HepG2 (cell line): ENCODE measurements around the gene C10orf90. TPM values are rescaled to one million over a fixed set of nuclear protein-coding genes. Genes with fewer than 3 reads are reported as not detected.

Experiments used
- ATAC-seq: fragments of 200-7000 bp; cut with Tn5 transposase; 3 replicates; pipeline ENCODE4 v1.9.1; 2020; ENCODE audit warnings: mild to moderate bottlenecking, moderate library complexity
- BruUV-seq: library from RNA; stranded (reverse); fragments of 400-500 nt; replicated peaks from 2 replicates; lab custom pipeline; 2021; lab: Mats Ljungman, UMichigan
- CTCF ChIA-PET: fragments of 300-600 bp; formaldehyde crosslinking; extraction: SDS; loops from one replicate; lab custom pipeline; 2021; ENCODE audit warnings: low total read pairs, inconsistent platforms, low intra/inter-chr PET ratio; lab: Yijun Ruan, JAX
- POLR2A ChIA-PET: fragments of 350-600 bp; sonication (Branson Sonifier 250); formaldehyde crosslinking; loops from one replicate; lab custom pipeline; 2020; ENCODE audit warnings: antibody characterized with exemption, inconsistent platforms; lab: Yijun Ruan, JAX
- DNase-seq: peaks from one replicate; pipeline ENCODE4 v3.0.0-alpha.2; 2015; ENCODE audit warnings: low spot score
- FAIRE-seq: peaks from 3 replicates; lab custom pipeline; 2011; peaks lifted over from hg19 to GRCh38; lab: Jason Lieb, UNC
- H2AFZ ChIP-seq: one replicate; pipeline ENCODE4 v1.6.1; 2011; ENCODE audit warnings: low read length, inconsistent platforms
- H3K27ac ChIP-seq: fragments of 300-600 bp; 3 replicates; pipeline ENCODE4 v1.8.0; 2011; ENCODE audit warnings: mixed run types, mild to moderate bottlenecking, mixed read lengths, low read length, inconsistent platforms; ENCODE audit not compliant: insufficient read depth; ENCODE audit errors: extremely low read length
- H3K27me3 ChIP-seq, 2 experiments: fragments of 200-600 bp in 1 of 2; 2 replicates in 1 of 2; 3 replicates in 1 of 2; pipeline versions ENCODE4 v1.6.0 to v1.8.0; 2011; ENCODE audit warnings: low read length in 2 of 2, mild to moderate bottlenecking in 2 of 2, moderate library complexity in 2 of 2, inconsistent platforms in 1 of 2; ENCODE audit not compliant: insufficient read depth in 2 of 2, control insufficient read depth in 1 of 2
- H3K36me3 ChIP-seq, 2 experiments: fragments of 200-600 bp in 1 of 2; replicated peaks in 1 of 2; 2 replicates in 1 of 2; 3 replicates in 1 of 2; pipeline versions ENCODE4 v1.5.1 to v1.8.0; 2011; ENCODE audit warnings: low read length in 2 of 2, inconsistent platforms in 1 of 2; ENCODE audit not compliant: insufficient read depth in 2 of 2, control insufficient read depth in 1 of 2
- H3K4me1 ChIP-seq: 2 replicates; pipeline ENCODE4 v1.5.1; 2012; ENCODE audit warnings: low read length, inconsistent platforms; ENCODE audit not compliant: insufficient read depth
- H3K4me2 ChIP-seq: 2 replicates; pipeline ENCODE4 v1.6.0; 2011; ENCODE audit warnings: low read depth, low read length, inconsistent platforms
- H3K4me3 ChIP-seq, 3 experiments: fragments of 200-600 bp in 1 of 3; sonication (generic), shearing (Covaris generic) in 1 of 3; replicated peaks in 1 of 3; 2 replicates each; pipeline ENCODE4 v1.5.1; 2011 to 2016; ENCODE audit warnings: low read length in 3 of 3, inconsistent platforms in 2 of 3, low read depth in 2 of 3, mild to moderate bottlenecking in 2 of 3, control low read depth in 1 of 3, mixed read lengths in 1 of 3; ENCODE audit not compliant: insufficient read depth in 1 of 3
- H3K79me2 ChIP-seq: one replicate; pipeline ENCODE4 v1.6.1; 2011; ENCODE audit warnings: low read length, inconsistent platforms; ENCODE audit not compliant: insufficient read depth
- H3K9ac ChIP-seq: 2 replicates; pipeline ENCODE4 v1.6.0; 2011; ENCODE audit warnings: mild to moderate bottlenecking, low read depth, low read length, inconsistent platforms; ENCODE audit not compliant: insufficient read depth
- H3K9me3 ChIP-seq: 2 replicates; pipeline ENCODE4 v1.5.1; 2012; ENCODE audit warnings: mild to moderate bottlenecking, low read length
- H4K20me1 ChIP-seq: 2 replicates; pipeline ENCODE4 v1.6.0; 2011; ENCODE audit warnings: inconsistent platforms, mild to moderate bottlenecking, low read length, moderate library complexity; ENCODE audit not compliant: insufficient read depth
- CSRNP2 ChIP-seq: sonication (generic); formaldehyde crosslinking; conservative IDR thresholded peaks from 2 replicates; pipeline ENCODE4 v1.8.0; 2022; ENCODE audit warnings: low read depth, missing genetic modification reagents
- HNRNPLL ChIP-seq: fragments of 200-400 bp; formaldehyde crosslinking; IDR thresholded peaks from 2 replicates; pipeline ENCODE4 v1.6.1; 2017; ENCODE audit warnings: mild to moderate bottlenecking, low read depth, low read length; ENCODE audit not compliant: poor library complexity, severe bottlenecking
- KLF15 ChIP-seq: sonication (generic); formaldehyde crosslinking; IDR thresholded peaks from 2 replicates; pipeline ENCODE4 v1.8.1; 2023; ENCODE audit warnings: borderline replicate concordance, mild to moderate bottlenecking, inconsistent platforms, missing genetic modification reagents, mixed read lengths
- LBX2 ChIP-seq: sonication (generic); formaldehyde crosslinking; IDR thresholded peaks from 2 replicates; pipeline ENCODE4 v1.5.0; 2020; ENCODE audit warnings: missing genetic modification reagents, mild to moderate bottlenecking, borderline replicate concordance
- RBAK ChIP-seq: sonication (generic); formaldehyde crosslinking; IDR thresholded peaks from 2 replicates; pipeline ENCODE4 v1.5.1; 2020; ENCODE audit warnings: mild to moderate bottlenecking, missing genetic modification reagents
- RFX3 ChIP-seq: IDR thresholded peaks from 2 replicates; pipeline ENCODE4 v1.6.1; 2016; ENCODE audit warnings: missing biosample characterization, missing genetic modification reagents
- SMAD1 ChIP-seq: sonication (generic); formaldehyde crosslinking; IDR thresholded peaks from 2 replicates; pipeline ENCODE4 v1.4.0; 2020; ENCODE audit warnings: missing genetic modification reagents, low read depth, mild to moderate bottlenecking, borderline replicate concordance
- SP2 ChIP-seq: sonication (generic); formaldehyde crosslinking; IDR thresholded peaks from 2 replicates; pipeline ENCODE4 v1.5.1; 2020; ENCODE audit warnings: mild to moderate bottlenecking, missing genetic modification reagents
- SRSF1 ChIP-seq: fragments of 200-400 bp; formaldehyde crosslinking; optimal IDR thresholded peaks from 2 replicates; pipeline ENCODE3; 2017; ENCODE audit warnings: mild to moderate bottlenecking, low read depth, low read length, moderate library complexity
- ZBTB46 ChIP-seq: sonication (generic); formaldehyde crosslinking; IDR thresholded peaks from 2 replicates; pipeline ENCODE4 v1.4.0; 2020; ENCODE audit warnings: mild to moderate bottlenecking, missing genetic modification reagents, borderline replicate concordance
- ZNF709 ChIP-seq: sonication (generic); formaldehyde crosslinking; IDR thresholded peaks from 2 replicates; pipeline ENCODE4 v1.5.0; 2020; ENCODE audit warnings: mild to moderate bottlenecking, missing genetic modification reagents
- ZNF879 ChIP-seq: sonication (generic); formaldehyde crosslinking; IDR thresholded peaks from 2 replicates; pipeline ENCODE4 v1.8.1; 2023; ENCODE audit warnings: missing genetic modification reagents
- WGBS: methylation state at CpG from one replicate; pipeline ENCODE4 v1.1.6; 2017; ENCODE audit warnings: low lambda C conversion rate; 5-methylcytosine and 5-hydroxymethylcytosine counted together
- in situ Hi-C: cut with HindIII; loops from 2 replicates; pipeline ENCODE4 v1.10.0; 2017; ENCODE audit warnings: low pct_unique_long_range_greater_than_20kb; ENCODE audit not compliant: extremely low pct_ligation_motif_present
- intact Hi-C: fragments of 100-400 bp; cut with micrococcal nuclease; formaldehyde crosslinking; loops from one replicate; pipeline ENCODE4 v1.10.0; 2022; ENCODE audit not compliant: unreplicated experiment
- polyA plus RNA-seq, 8 experiments: library from polyadenylated mRNA; depleted of rRNA in 3 of 8; stranded (reverse) in 7 of 8; unstranded in 1 of 8; fragments of >200 nt; fragmentation: Illumina TruSeq in 4 of 8; extraction: Trizol in 4 of 8; gene quantifications; 2 replicates each; pipeline versions ENCODE4 v1.2.1 to v1.2.3, GENCODE V29; 2011 to 2016; ENCODE audit warnings: low read depth in 4 of 8, missing spikeins in 1 of 8, mixed read lengths in 1 of 8; ENCODE audit not compliant: insufficient read depth in 1 of 8
- total RNA-seq, 5 experiments: library from RNA; depleted of rRNA; stranded (reverse); fragments of >200 nt; fragmentation: Illumina TruSeq; extraction: Trizol; gene quantifications; 2 replicates each; pipeline ENCODE4 v1.2.3, GENCODE V29; 2016; ENCODE audit warnings: low read depth in 1 of 5
- TF ChIP-seq, protein P1 (sequence below): sonication (generic); formaldehyde crosslinking; IDR thresholded peaks from 2 replicates; pipeline ENCODE4 v1.9.0; 2021; ENCODE audit warnings: missing genetic modification reagents, borderline replicate concordance
- TF ChIP-seq, protein P2 (sequence below): sonication (generic); formaldehyde crosslinking; IDR thresholded peaks from 2 replicates; pipeline ENCODE4 v1.4.0; 2020; ENCODE audit warnings: missing genetic modification reagents, borderline replicate concordance

Gene C10orf90
- total and polyA plus RNA-seq, 2 of the 13 experiments (the other 11 are each of a cell fraction or from before 2014, with no cell fraction given): not detected

GRCh38 chr10:126425032-126425431 is 245.5 kb downstream of the C10orf90 start:
- BruUV-seq: no TSS peak
- no peak overlapping the region for H3K4me2 ChIP-seq
- no peak overlapping the region for H3K4me3 ChIP-seq
- H3K27ac ChIP-seq: no peak overlapping the region
- WGBS: 0% methylated on average over 5 of the region's 5 CpGs
- H3K27me3 ChIP-seq: peaks cover 0 to 16% of the 10 kb centered on the region in 2 experiments; a peak in 3 of 5 replicates
- CTCF ChIA-PET: no interaction called here
- DNase-seq: no peak
- intact Hi-C loops (no loop called here), in situ Hi-C loops (no loop called here)
- no peaks in the 10 kb centered on the region for H3K79me2 ChIP-seq
- no peak overlapping the region for H3K9ac ChIP-seq
- no peak for ATAC-seq
- POLR2A ChIA-PET: no interaction called here
- FAIRE-seq: no peak
- H3K9me3 ChIP-seq: peaks cover 9% of the 10 kb centered on the region
- H2AFZ ChIP-seq: no peak overlapping the region
- no peaks in the 10 kb centered on the region for H4K20me1 ChIP-seq
- no peaks in the 10 kb centered on the region for H3K4me1 ChIP-seq
- no peaks in the 10 kb centered on the region for H3K36me3 ChIP-seq
- no peak for TF ChIP-seq ZNF709
- no peak for TF ChIP-seq RBAK
- TF ChIP-seq HNRNPLL: no peak
- TF ChIP-seq, protein P1, sequence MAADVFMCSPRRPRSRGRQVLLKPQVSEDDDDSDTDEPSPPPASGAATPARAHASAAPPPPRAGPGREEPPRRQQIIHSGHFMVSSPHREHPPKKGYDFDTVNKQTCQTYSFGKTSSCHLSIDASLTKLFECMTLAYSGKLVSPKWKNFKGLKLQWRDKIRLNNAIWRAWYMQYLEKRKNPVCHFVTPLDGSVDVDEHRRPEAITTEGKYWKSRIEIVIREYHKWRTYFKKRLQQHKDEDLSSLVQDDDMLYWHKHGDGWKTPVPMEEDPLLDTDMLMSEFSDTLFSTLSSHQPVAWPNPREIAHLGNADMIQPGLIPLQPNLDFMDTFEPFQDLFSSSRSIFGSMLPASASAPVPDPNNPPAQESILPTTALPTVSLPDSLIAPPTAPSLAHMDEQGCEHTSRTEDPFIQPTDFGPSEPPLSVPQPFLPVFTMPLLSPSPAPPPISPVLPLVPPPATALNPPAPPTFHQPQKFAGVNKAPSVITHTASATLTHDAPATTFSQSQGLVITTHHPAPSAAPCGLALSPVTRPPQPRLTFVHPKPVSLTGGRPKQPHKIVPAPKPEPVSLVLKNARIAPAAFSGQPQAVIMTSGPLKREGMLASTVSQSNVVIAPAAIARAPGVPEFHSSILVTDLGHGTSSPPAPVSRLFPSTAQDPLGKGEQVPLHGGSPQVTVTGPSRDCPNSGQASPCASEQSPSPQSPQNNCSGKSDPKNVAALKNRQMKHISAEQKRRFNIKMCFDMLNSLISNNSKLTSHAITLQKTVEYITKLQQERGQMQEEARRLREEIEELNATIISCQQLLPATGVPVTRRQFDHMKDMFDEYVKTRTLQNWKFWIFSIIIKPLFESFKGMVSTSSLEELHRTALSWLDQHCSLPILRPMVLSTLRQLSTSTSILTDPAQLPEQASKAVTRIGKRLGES (CRISPR knock-in tag): no peak
- TF ChIP-seq ZNF879 (CRISPR knock-in tag): no peak
- TF ChIP-seq, protein P2, sequence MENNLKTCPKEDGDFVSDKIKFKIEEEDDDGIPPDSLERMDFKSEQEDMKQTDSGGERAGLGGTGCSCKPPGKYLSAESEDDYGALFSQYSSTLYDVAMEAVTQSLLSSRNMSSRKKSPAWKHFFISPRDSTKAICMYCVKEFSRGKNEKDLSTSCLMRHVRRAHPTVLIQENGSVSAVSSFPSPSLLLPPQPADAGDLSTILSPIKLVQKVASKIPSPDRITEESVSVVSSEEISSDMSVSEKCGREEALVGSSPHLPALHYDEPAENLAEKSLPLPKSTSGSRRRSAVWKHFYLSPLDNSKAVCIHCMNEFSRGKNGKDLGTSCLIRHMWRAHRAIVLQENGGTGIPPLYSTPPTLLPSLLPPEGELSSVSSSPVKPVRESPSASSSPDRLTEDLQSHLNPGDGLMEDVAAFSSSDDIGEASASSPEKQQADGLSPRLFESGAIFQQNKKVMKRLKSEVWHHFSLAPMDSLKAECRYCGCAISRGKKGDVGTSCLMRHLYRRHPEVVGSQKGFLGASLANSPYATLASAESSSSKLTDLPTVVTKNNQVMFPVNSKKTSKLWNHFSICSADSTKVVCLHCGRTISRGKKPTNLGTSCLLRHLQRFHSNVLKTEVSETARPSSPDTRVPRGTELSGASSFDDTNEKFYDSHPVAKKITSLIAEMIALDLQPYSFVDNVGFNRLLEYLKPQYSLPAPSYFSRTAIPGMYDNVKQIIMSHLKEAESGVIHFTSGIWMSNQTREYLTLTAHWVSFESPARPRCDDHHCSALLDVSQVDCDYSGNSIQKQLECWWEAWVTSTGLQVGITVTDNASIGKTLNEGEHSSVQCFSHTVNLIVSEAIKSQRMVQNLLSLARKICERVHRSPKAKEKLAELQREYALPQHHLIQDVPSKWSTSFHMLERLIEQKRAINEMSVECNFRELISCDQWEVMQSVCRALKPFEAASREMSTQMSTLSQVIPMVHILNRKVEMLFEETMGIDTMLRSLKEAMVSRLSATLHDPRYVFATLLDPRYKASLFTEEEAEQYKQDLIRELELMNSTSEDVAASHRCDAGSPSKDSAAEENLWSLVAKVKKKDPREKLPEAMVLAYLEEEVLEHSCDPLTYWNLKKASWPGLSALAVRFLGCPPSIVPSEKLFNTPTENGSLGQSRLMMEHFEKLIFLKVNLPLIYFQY (CRISPR knock-in tag): no peak
- TF ChIP-seq KLF15 (CRISPR knock-in tag): no peak
- no peak for TF ChIP-seq ZBTB46 (CRISPR knock-in tag)
- no peak for TF ChIP-seq CSRNP2 (CRISPR knock-in tag)
- no peak for TF ChIP-seq LBX2 (CRISPR knock-in tag)
- TF ChIP-seq SP2 (CRISPR knock-in tag): no peak
- TF ChIP-seq SMAD1 (CRISPR knock-in tag): no peak
- no peak for TF ChIP-seq SRSF1
- no peak for TF ChIP-seq RFX3 (CRISPR knock-in tag)
